GM21737 (cell line): ENCODE results near the gene DHRS11.

Experiments
- ATAC-seq: cut with Tn5 transposase; IDR thresholded peaks from one replicate; pipeline ENCODE4 v1.9.1; 2021; ENCODE audit warnings: mild to moderate bottlenecking, moderate library complexity; ENCODE audit not compliant: unreplicated experiment

DHRS11 gene

GRCh38 chr17:36613155-36613554, 21.5 kb downstream of the DHRS11 start:
- ATAC-seq: no peak

- ATAC-seq: no peak
Observed at GRCh38 chr17:36614081-36614480, 22.4 kb downstream of the DHRS11 start.

DNA sequence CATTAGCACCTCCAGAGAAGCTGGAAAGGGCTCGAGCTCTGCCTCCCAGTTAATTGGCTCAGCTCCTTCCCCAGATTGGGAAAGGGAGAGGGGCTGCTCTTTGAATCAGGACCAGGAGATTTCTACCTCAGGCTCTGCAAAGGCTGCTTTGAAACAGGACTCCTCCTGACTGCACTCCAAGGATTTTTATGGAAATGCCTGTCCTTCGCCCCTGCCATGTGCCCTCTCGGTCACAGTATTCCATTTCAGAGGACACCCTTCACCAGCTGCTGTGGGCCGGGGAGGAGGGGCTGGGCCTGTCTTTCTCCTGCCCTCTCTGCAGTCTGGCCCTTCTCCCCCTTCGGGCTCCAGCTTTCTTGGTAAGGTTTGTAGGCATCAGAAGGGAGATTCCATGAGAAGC, 23.3 kb downstream of the DHRS11 start:
- no peak for ATAC-seq

- no peak for ATAC-seq
Observed at GRCh38 chr17:36616061-36617029, 24.7 kb downstream of the DHRS11 start.

- no peak for ATAC-seq
Observed at GRCh38 chr17:36617773-36618172, 26.1 kb downstream of the DHRS11 start.

DNA sequence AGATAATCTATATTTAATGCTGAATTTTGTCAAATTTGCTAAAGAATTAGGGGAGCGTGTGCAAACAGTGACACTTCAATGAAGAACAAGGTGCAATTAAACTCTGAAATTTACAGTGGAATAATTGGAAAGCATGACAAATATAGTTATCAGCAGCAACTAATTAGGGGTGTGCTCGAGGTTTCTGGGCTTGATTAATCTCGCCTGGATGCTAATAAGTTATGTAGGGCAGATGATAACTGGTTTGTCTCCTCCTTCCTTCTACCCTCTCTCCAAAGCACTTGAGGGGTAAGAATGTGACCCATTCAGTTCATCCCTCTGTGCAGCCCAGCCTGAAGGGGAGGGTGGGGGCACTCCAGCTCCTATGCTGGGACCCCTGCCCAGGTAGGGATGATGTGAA, 31.6 kb downstream of the DHRS11 start:
- no peak for ATAC-seq

- ATAC-seq: no peak
Observed at GRCh38 chr17:36625188-36625587, 33.5 kb downstream of the DHRS11 start.

GRCh38 chr17:36627101-36627500, 35.4 kb downstream of the DHRS11 start:
- ATAC-seq: no peak

DNA sequence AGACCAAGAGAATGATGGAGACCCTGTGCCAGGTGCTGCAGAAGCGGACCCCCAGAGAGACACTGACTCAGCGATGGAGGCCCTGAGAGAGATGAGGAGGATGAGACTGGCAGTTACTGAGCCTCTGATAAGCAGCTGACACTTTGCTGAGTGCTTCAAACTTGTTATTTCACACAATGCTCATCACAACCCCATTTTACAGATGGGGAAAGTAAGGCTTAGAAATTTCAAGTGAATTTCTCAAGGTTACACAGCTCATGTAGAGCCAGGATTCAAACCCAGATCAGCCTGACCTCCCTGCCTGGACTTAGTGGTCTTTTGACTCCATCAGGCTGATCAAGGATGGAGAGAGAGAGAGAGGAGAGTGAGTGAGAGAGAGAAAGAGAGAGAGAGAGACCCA, 36.9 kb downstream of the DHRS11 start:
- no peak for ATAC-seq

- no peak for ATAC-seq
Observed at GRCh38 chr17:36629252-36629847, 37.7 kb downstream of the DHRS11 start.

DNA sequence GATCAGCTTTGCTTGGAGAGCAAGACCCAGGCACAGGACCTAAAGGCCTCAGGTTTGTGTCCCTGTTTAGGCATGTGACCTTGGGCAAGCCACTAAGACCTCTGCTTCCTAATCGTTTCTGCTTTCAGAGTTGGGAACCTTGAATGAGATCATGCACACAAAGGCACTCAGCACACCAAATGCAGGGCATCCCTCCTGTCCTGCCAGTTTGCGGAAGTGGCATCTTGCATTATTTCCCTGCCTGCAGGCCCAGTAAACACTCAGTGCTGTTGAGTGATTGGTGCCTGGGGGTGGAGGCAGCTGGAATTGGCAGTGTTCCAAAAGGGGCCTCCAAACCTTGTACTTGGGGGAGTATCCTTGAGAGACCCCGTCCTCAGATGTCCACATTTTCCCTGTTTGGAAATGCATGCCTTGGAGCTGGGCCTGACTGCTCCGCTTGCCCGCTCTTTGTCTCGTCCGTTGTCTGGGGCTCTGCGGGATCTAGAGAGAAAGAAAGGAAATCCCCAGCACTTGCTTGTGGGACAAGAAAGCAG, 38.4 kb downstream of the DHRS11 start:
- no peak for ATAC-seq

DNA sequence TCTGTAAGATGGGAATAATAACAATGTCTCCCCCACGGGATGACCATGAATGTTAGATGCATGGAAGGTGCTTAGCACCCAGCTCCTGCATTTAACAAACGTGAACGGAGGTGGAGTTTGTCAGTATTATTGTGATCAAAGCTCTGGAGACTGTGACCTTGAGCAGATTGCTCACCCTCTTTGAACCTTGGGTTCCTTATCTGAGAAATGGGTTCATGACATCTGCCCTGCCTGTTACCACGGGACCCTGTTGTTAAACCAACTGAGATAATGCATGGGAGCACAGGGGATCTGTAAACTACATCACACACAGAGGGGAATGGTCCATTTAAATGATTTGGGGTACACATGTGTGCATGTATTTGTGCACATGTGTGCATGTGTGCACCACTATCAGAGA, 39.3 kb downstream of the DHRS11 start:
- no peak for ATAC-seq

DNA sequence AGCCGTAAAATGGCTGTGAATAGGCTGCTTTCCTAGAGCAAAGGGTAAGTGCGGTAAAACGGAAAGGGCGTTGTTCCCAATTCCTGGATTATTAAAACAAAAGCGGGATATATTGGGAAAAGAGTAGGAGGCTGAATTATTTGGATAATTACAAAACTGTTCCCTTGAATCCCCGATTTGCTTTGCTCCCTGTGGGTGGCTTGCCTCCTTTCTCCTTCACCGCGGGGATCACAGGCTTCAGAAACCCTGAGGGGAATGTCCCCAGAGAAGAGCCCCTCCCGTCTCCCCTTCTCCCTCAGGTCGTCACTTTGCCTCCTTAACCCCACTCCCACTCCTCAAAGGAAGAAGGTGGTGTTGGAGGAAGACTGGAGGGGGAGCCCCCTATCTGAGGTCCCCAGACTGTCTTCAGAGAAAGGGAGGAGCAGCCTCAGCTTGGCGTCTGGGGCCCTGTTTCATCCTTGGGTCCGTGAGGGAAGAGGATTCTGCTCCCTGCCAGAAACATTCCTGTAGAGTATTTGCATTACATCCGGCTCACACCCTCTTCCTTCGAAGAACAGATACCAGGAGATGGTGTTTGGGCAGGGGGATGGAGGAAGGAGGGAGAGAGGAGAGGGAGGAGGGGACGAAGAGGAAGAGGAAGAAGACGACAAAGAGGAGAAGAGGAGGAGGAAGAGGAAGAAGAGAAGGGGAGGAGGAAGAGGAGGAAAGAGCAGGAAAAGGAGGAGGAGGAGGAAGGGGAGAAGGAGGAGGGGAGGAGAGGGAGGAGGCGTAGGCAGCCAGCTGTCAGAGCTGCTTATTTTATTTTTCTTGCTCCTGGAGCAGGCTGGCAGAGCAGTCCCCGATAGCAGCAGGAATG, 41.5 kb downstream of the DHRS11 start:
- ATAC-seq: no peak

GRCh38 chr17:36640346-36640745, 48.7 kb downstream of the DHRS11 start:
- ATAC-seq: no peak

DNA sequence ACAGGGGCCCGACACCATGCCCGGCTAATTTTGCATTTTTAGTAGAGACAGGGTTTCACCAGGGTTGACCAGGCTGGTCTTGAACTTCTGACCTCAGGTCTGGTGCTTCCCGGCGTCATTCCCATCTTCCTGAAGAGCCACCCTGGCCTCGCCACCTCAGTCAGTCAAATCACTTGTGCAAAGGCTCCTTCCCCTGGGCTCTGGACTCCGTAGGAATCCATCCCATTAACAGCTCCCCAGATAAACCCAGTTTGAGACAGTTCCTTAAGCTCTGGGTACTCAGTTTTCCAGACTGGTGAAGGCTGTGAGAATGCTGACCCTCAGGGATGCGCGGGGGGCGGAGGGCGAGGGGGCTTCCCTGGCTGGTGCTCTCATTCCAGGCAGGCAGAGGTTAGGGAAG, 49.2 kb downstream of the DHRS11 start:
- ATAC-seq: no peak

- no peak for ATAC-seq
Observed at GRCh38 chr17:36641331-36641876, 49.7 kb downstream of the DHRS11 start.

DNA sequence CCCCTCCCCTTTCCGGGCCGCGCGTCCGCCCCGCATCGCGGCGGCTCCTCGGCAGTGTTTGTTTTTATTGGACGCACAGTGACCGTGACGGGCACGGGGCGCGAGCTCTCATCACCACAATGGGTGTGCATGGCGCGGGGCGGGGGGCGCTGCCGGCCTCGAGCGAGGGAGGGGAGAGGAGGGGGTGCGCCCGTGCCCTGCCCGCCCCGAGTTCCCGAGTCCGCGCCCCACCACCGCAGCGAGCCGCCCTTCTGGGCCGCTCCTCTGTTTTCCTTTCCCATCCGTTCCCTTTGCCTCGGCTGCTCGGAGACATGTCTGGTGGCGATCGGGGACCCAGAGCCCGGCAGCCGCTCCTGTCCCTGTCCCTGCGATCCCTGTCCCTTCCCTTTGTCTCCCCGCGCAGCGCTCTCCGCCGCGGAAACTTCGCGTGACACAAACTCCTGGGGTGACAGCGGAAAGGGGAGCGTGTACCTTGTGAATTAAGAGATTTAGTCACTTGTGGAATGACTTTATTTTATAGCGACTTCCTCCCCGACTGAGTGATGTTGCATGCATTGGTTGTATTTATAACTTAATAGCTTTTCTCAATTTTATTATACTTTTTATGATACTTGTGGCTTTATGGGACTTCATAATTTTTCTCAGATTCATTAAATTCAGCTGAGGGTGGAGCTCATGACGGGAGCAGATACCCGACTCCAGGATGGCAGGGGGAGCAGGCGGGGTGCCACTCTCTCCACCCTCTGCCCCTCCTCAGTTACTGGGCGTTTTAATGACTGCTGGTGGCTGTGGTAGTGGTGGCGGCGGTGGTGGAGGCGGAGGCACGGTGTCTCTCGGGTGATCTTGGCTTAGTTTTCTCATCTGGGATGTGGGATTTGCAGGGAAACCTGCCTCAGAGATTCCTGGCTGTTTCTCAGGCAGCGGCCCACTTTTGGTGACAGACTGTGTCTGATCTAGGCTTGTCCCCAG, 50.5 kb downstream of the DHRS11 start:
- ATAC-seq: no peak

GRCh38 chr17:36643086-36643685, 51.5 kb downstream of the DHRS11 start:
- ATAC-seq: no peak

DNA sequence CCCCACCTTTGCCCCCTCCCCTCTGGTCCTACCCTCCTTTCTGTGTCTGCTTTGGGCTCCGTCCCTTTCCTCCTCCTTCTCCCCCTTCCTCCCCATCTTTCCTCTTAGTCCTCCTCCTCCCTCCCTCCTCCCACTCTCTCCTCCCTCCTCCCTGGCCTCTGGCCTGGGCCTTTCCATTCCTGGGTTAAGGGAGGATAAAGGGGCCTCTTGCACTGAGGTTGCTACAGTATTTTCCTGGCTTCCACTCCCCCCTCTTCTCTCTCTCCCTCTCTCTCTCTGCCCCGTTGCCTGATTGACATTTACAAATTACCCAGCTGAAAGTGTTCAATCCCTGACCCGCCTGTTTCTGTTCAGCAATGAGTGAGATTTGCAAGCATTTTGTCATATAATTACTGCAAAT, 53.7 kb downstream of the DHRS11 start:
- ATAC-seq: no peak
